NCI-H524 (cell line): ENCODE results near the gene SFSWAP.

Experiments used
- DNase-seq, 2 experiments: peaks; one replicate each; lab custom pipeline; 2025; lab: John Stamatoyannopoulos, UW

The SFSWAP gene

DNA sequence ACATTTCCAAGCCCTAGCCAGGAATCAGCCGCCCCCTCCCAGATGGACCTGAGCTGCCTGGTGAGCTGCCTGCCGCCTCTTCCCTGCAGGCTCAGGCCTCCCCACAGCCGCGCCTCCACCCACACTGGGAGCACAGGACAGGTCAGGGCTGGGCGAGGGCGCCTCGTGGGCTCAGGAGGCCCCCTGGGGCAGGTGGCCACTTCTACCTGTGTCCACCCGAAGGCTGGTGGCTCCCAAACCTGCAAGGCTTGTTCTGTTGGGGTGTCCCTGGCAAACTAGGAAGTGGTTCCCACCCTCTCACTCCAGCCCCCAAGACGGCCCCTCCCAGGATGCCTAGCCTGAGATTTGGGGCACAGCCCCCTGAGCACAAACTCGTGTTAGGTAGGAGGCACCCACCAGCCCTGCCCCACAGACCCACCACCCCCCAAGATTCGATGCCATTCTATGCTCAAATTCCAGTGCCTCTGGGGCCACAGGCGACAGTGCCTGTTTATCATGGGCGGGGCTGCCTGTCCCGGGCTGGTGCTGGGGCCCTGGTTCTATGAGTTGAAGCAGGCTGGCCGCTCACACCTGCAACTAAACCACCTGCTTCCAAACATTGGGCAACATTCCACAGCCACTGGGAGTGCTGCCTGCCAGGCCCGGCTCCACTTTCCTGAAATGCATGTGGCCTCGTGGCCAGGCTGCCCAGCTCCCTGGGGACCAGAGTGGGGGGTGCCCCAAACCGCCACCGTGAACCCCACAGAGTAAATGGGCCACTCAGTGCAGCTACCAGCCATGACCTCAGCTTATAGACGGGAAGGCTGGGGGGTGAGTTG lies 124.1 kb downstream of the SFSWAP start:
- DNase-seq: no peak

DNA sequence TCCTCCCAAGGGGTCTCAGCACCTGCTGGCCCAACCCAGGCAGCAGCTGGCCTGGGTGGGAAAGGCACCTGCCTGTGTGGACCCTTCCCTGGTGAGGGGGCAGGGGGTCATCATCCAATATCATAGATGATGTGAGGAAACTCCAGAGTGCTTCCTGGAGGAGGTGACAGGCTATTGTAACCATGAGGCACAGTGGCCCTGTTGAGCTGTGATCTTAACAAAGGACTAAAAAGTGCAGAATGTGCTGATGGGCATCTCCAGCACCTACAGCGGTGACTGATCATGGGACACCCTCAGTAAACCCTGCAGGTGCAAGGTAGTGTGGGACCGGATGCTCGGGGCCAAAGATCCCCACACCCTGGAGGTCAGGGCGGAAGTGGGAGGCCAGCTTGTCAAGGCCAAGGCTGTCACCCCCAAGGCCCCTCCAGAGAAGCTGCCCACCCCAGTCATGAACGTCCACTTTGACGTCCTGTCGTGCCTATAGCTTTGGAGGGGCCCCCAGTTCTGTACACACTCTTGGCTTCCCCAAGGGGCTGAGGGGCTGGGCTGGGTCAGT lies 124.8 kb downstream of the SFSWAP start:
- DNase-seq: no peak

DNA sequence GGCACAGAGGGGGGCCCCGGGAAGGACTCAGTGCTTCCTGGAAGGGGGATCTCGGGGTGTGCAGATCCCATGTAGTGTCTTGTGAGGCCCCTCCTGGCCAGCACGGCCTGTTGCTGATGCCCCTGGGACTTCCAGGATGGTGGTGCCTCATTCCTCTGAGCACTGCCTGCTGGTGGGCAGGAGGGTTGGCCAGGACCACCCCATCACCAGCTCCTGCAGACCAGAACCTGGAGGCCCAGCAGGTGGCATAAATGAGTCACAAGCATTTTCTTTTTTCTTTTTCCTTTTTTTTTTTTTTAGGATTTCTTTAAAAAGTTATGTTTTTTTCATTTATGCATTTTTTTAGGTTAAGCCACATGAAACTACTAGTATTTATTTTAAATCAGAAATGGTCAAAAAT lies 125.3 kb downstream of the SFSWAP start:
- no peak for DNase-seq

DNA sequence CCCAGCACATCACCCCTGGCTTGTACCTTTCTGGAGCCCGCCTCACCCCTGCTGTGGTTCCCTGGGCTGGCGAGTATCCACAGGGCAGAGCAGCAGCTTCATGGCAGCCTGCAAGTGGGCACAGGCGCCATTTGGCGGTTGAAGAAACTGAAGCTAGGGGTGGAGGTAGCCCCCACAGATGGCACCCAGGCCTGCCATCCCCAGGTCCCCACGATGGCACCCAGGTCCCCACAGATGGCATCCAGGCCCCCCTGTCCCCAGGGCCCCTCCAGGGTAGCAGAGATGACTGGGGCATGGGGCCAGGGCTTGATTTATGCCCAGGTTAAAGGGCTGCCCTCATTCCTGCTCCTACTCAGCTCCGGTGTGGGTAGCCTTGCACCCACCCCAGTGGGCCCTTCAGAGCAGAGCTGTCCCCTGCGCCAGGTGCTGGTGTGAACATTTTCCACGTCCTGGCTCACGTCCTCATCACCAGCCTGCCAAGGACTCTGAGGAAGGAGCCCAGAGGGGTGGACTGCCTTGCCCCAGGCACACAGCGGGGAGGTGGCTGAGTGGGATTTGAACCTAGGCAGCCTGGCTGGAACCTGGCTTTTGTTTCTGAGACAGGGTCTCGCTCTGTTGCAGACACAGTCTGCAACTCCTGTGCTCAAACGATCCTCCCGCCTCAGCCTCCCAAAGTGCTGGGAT lies 126.0 kb downstream of the SFSWAP start:
- DNase-seq: no peak

DNA sequence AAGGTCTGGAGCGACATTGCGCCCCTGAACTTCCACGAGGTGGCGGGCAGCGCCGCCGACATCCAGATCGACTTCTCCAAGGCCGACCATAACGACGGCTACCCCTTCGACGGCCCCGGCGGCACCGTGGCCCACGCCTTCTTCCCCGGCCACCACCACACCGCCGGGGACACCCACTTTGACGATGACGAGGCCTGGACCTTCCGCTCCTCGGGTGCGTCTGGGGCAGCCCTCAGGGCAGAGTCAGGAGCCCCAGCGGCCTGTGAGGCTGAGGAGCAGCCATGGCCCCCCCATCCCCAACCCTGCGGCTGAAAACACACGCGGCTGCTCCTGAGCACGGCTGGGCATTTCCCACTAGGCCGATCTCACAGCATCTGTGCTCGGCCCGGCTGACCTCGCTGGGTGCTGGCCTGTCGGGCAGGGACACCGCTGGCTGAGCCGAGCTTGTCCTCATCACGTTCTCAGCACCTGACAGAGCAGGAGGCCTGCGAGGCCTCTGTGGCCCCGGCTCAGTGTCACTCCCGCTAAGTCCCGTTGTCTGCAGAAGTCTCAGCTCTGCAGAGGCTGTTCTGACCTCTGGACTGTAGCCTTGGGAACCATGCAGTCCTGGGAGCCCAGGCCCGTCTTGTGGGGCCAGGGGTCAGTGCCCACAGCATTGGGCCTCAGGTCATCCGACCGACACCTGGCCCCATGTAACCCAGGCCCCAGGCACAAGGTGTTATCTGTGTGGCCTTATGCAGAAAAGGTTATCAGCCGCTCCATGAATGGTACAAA lies 129.9 kb downstream of the SFSWAP start:
- no peak for DNase-seq

GRCh38 chr12:131841547-131841946 lies 130.7 kb downstream of the SFSWAP start:
- DNase-seq: no peak

DNA sequence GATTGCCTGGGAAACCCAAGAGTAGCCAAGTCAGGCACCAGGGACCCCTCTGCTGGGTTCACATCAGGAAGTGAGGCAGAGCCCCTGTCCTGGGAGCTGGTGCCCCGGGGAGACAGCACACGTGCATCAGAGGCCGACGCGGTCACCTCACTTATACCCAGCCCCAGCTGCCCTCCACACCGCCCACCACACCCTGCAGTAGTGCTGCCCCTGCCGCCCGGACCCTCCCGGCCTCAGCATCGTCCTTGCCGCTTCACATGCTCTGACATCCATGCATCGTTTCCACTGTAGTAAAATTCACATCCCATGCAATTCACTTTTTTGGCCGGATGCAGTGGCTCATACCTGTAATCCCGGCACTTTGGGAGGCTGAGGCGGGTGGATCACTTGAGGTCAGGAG lies 131.3 kb downstream of the SFSWAP start:
- DNase-seq: no peak

DNA sequence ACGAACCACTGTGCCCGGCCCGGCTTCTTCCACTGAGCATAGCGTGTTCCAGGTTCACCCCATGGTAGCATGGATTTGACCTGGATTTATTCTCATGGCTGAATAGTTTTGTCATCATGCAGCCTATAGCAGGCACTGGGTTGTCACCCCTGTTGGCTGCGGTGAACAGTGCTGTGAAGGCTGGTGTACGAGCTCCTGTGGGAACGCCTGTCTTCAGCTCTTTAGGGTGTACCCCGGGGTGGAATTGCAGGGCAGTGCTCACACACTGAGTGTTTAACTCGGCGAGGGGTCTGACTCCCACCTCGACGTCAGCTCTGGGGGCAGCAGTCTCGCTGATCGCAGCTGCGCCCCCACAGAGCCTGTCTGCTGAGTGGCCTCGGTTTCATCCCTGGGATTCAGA lies 132.6 kb downstream of the SFSWAP start:
- DNase-seq: no peak

- DNase-seq: no peak
These were observed 133.2 kb downstream of the SFSWAP start for GRCh38 chr12:131844140-131844539.

GRCh38 chr12:131844656-131845055 lies 133.8 kb downstream of the SFSWAP start:
- no peak for DNase-seq

DNA sequence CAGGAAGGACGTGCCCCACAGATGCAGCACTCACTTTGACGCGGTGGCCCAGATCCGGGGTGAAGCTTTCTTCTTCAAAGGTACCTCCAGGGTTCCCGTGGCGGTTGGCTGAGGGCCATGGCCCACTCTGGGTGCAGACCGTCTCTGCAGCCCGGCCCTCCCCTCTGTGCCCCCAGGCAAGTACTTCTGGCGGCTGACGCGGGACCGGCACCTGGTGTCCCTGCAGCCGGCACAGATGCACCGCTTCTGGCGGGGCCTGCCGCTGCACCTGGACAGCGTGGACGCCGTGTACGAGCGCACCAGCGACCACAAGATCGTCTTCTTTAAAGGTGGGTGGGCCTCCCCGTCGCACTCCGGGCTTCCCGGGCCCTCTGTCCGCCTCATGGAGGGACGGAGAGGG lies 134.2 kb downstream of the SFSWAP start:
- no peak for DNase-seq

DNA sequence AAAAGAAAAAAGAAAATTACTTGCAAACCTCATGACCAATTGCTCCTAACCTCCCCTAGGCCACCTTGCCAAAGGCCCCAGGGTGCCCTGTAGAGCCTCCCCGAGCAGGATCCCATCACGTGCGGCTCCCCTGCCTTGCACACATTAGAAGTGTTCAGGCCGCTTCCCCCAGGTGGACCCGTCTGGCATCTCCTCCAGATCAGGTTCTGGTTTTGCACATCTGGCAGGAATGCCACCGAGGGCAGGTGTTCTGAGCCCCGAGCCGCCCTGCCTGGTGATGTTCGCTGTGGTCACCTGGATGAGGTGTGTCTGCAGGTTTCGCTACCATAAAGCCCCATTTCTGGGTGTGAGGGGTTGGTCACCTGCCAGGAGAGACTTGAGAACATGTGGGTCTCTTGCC lies 136.6 kb downstream of the SFSWAP start:
- DNase-seq: no peak

- DNase-seq: no peak
These were observed 137.9 kb downstream of the SFSWAP start for GRCh38 chr12:131848753-131849152.
